Activated T-helper 1 cell treated with anti-CD3 and anti-CD28 coated beads, Interleukin-2, amount 50 U/mL, for 16 hours (primary cell): ENCODE measurements around the gene AJAP1.

ENCODE experiments used
- DNase-seq, 2 donors: peaks; one replicate each; pipeline ENCODE4 v3.0.0-alpha.2; 2020; ENCODE audit warnings: low read depth in 1 of 2, low spot score in 1 of 2

Gene AJAP1

GRCh38 chr1:4699376-4700301 is 45.2 kb downstream of the AJAP1 start:
- no peak for DNase-seq

- DNase-seq, result no peak
Measured at GRCh38 chr1:4700801-4701200, 46.4 kb downstream of the AJAP1 start.

- no peak for DNase-seq
Measured at GRCh38 chr1:4701276-4701675, 46.9 kb downstream of the AJAP1 start.

- DNase-seq, result no peak
Measured at GRCh38 chr1:4702464-4702863, 48.1 kb downstream of the AJAP1 start.

- DNase-seq, result no peak
Measured at GRCh38 chr1:4702932-4703331, 48.5 kb downstream of the AJAP1 start.

GRCh38 chr1:4703646-4704045 is 49.2 kb downstream of the AJAP1 start:
- DNase-seq, result no peak

- no peak for DNase-seq
Measured at GRCh38 chr1:4708840-4709507, 54.6 kb downstream of the AJAP1 start.

- no peak for DNase-seq
Measured at GRCh38 chr1:4709641-4710040, 55.2 kb downstream of the AJAP1 start.

- no peak for DNase-seq
Measured at GRCh38 chr1:4710592-4711415, 56.4 kb downstream of the AJAP1 start.

- no peak for DNase-seq
Measured at GRCh38 chr1:4711416-4712275, 57.2 kb downstream of the AJAP1 start.

GRCh38 chr1:4713669-4714068 is 59.3 kb downstream of the AJAP1 start:
- DNase-seq, result no peak

- no peak for DNase-seq
Measured at GRCh38 chr1:4716406-4716805, 62.0 kb downstream of the AJAP1 start.

GRCh38 chr1:4718071-4718470 is 63.7 kb downstream of the AJAP1 start:
- DNase-seq, result no peak

GRCh38 chr1:4723106-4723505 is 68.7 kb downstream of the AJAP1 start:
- DNase-seq, result no peak

GRCh38 chr1:4724001-4724400 is 69.6 kb downstream of the AJAP1 start:
- no peak for DNase-seq

- DNase-seq, result no peak
Measured at GRCh38 chr1:4724695-4725250, 70.4 kb downstream of the AJAP1 start.

- DNase-seq, result no peak
Measured at GRCh38 chr1:4725416-4725815, 71.0 kb downstream of the AJAP1 start.

GRCh38 chr1:4726620-4727341 is 72.4 kb downstream of the AJAP1 start:
- no peak for DNase-seq

GRCh38 chr1:4728319-4729089 is 74.1 kb downstream of the AJAP1 start:
- DNase-seq, result no peak
